Neural progenitor cell (in vitro differentiated cells): ENCODE data around the gene LRRC27.

Experiments used
- CTCF ChIP-seq: fragments of 200-600 bp; sonication (generic); IDR thresholded peaks from 2 replicates; pipeline ENCODE4 v1.5.1; 2017; ENCODE audit warnings: antibody characterized with exemption, mild to moderate bottlenecking
- EZH2phosphoT487 ChIP-seq: fragments of 200-600 bp; sonication (generic); IDR thresholded peaks from 2 replicates; pipeline ENCODE4 v1.6.1; 2017; ENCODE audit warnings: antibody characterized with exemption

GRCh38 chr10:132349766-132350165, 17.8 kb downstream of the LRRC27 start:
- TF ChIP-seq CTCF (no peak), EZH2phosphoT487 (no peak)
